GM12892 (cell line): ENCODE data around the gene KLHL17.

Experiments used
- POLR2A ChIP-seq: IDR thresholded peaks from 2 replicates; pipeline ENCODE4 v1.6.1; 2011; ENCODE audit warnings: low read depth, low read length, control low read depth
- POLR2AphosphoS5 ChIP-seq: IDR thresholded peaks from 2 replicates; pipeline ENCODE4 v1.6.1; 2011; ENCODE audit warnings: low read depth, low read length, control low read depth
- TAF1 ChIP-seq: IDR thresholded peaks from 2 replicates; pipeline ENCODE4 v1.6.1; 2011; ENCODE audit warnings: low read depth, mild to moderate bottlenecking, control low read depth, low read length, borderline replicate concordance

DNA sequence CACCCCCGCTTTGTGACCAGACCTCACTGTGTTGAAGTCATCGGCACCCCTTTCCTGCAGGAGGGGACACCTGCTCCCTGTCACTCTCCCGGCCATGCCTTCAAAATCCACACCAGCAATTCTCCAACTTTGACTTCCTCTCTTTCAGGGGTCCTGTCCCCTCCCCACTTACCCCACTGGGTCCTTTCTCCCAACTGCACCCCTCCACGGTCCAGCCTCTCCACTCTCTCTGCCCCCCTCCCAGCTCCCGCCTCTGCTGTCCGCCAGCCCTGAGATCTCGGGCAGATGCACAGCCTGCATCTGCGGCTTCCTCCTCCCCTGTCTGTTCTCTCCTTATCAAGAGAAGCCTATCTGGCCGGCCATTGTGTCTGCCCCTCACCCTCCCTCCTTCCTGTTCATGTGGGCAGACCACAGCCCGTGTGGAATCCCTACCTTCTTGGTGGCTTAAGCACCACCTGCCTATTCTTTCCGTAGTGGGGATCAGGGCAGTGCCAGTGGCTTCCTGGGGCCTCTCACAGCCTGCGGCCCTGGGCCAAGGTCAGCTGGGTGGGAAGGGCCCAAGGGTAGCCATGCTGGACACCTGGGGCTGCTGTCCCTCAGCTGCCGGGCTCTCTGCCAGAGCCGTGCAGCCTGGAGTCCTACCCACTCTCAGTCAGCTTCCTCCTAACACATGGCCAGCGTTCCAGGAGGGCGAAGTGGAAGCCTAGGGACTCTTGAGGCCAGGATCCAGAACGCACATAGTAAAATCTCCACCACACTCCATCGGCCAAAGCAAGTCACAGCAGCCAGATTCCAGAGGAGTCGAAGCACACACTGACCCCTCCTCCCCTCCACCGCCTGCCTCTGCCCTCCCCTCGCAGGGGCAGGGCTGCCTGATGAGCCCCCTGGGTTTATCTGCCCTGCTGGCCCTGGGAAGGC lies 44.7 kb downstream of the KLHL17 start:
- TF ChIP-seq POLR2AphosphoS5, result no peak
- no peak for TF ChIP-seq POLR2A
- TF ChIP-seq TAF1, result no peak
